ENCODE results near the gene DDR1.
"Not testable (repeated sequence)": the region's sequence is repeated elsewhere in the genome, so short reads cannot be mapped to it uniquely, and the experiment has no call there.

The DDR1 gene

DNA sequence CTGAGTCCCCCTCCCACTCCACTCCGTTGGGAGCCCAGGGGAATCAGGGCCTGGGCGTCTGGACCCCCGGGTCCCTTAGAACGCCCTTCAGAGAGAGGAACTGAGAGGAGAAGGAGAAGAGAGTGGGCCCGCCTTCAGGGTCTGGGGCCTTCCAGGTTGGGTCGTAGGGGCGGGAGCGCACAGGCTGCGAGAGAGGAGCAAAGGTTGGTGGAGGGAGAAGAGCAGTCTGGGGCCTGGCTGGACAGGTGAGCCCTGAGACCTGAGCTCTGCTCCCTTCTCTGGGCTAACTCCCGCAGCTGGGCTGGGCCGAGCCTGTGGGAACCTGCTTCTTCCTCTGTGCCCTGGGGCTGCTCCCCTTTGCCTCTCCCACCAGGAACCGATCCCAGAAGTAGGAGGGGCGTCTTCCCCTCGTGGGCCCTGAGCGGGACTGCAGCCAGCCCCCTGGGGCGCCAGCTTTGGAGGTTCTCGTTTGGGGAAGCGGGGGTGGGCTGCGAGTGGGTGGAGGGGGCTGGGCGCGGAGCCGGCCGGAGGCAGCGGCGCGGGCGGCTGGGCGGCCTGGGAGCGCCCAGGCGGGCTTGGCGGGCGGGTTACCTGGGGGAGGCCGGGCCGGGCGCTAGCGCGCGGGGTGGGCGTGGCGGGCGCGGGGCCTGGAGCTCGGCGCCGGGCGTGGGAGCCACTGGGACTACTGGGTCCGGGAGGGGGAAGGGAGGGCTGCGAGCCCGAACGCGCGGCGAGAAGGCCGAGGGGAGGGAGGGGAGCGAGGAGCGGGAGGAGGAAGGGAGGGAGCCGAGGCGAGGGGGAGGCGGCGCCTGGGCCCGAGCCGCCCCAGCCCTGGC, at the start of gene DDR1:
TSS of gene DDR1 (plus strand) at position 835 of the 836 bp plus-strand sequence. CDS start 4,211 bp downstream, outside the sequence.
- peak in 1 of 2 donors; percentile 36 for DNase-seq (ENCODE audit: low read depth in 2 of 2)

DNA sequence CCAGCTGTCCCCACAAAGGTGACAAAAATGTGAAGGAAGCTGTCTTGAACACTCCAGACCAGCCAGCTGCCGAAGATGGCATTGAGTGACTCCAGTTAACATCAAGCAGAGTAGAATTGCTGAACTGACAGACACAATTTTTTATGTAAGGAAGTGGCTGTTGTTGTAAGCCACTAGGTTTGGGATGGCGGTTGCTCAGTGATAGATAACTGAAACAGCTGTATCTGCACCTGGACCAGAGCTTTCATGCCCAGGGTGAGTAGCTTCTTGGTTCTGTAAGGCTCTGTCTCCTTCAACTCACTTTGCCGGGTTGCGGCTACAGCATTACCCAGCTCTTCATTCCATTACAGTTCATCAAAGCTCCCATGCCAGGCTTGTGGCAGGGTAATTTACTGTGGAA, 49.7 kb upstream of the DDR1 start:
- DNase-seq (ENCODE audit: low read depth in 2 of 2) = no peak

DNA sequence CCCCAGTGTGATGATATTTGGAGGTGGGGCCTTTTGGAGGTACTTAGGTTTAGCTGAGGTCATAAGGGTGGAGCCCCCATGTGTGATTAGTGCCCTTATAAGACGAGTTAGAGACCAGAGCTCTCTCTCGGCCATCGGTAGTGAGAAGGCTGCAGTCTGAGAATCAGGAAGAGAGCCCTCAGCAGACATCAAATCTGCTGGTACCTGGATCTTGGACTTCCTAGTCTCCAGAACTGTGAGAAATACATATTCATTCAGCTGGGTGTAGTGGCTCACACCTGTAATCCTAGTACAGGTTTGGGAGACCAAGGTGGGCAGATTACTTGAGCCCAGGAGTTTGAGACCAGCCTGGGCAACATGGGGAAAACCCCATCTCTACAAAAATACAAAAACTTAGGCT, 48.7 kb upstream of the DDR1 start:
- DNase-seq (ENCODE audit: low read depth in 2 of 2) = no peak

DNA sequence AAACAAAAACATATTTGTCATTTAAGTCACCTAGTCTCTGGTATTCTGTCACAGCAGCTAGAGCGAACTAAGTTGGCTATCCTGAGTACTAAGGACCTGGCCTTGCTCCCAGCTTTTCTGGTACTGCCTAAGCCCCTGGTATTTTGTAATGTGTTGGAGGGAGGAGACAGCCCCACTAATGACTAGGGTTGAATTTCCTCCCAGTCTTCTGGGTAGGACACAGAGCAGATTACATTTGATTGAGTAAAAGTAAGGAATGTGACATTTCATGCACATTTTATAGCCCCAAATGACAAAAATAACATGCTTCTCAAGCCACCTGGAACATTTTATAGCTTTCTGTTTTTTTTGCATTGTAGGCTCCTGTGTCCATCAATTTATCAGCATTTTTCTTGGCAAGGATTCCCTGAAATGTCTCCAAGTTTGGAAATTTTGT, 47.9 kb upstream of the DDR1 start:
- DNase-seq (ENCODE audit: low read depth in 2 of 2) = no peak

DNA sequence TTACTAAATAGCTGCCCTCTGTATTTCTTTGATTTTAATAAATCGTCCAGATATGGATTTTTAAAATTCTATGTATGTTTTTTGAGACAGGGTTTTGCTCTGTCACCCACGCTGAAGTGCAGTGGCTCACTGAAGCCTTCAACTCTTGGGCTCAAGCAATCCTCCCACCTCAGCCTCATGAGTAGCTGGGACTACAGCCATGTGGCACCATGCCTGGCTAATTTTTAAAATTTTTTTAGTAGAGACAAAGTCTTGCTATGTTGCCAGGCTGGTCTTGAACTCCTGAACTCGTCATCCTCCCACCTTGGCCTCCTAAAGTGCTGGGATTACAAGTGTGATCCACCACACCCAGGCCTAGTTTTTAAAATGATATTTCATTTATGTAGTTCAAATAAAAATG, 47.4 kb upstream of the DDR1 start:
- no peak for DNase-seq (ENCODE audit: low read depth in 2 of 2)

DNA sequence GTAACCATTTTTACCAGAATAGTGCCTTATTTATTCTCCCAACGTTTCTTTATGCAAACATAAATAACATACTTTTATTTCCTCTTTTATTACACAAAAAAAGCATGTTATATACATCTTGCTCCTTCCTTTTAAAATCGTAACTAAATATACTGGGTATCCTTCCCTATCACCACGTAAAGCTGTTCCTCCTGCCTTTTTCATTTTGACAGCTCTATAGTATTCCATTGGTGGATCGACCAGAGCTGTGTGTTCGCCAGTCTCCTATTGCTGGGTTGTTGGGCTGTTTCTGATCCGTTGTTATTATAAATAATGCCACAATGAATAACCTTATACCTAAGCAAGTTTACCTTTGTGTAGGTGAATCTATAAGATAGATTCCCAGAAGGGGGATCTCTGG, 46.9 kb upstream of the DDR1 start:
- no peak for DNase-seq (ENCODE audit: low read depth in 2 of 2)

DNA sequence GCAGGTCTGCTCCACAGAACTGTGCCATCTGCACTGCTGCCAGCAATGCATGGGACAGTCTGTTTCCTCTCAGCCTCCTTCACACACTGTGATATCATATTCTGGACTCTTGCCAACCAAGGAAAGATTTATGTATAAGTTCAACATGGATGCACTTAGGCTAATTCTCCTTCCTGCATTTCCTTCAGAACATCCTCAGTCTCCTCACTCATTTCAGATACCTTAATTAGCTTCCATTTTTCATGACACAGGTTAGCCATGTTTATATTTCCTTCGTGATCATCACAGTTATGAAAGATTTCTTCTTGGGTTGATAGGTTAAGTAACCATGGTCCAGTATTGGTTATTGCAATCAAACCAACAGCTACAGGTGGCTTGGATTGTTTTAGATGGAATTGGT, 46.4 kb upstream of the DDR1 start:
- DNase-seq (ENCODE audit: low read depth in 2 of 2) = no peak

DNA sequence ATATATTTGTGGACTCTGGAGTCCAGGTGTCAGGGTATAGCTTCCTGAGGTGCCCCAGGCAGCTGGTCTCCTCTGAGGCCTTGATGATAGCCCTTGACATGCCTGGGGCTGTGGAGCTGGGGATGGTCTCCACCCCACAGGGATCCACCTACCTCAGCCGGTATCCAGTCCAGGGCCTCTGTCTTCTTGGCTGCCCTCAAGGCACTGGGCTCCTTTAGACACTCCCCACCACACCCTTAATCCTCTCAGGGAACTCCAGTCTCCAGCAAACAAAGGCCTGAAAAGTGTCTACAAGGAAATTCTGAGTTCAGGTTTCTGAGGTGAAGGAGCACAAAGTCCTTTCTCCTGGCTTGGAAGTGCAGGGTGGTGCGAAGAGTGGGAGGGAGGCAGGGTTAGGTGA, 44.6 kb upstream of the DDR1 start:
- DNase-seq (ENCODE audit: low read depth in 2 of 2) = no peak

DNA sequence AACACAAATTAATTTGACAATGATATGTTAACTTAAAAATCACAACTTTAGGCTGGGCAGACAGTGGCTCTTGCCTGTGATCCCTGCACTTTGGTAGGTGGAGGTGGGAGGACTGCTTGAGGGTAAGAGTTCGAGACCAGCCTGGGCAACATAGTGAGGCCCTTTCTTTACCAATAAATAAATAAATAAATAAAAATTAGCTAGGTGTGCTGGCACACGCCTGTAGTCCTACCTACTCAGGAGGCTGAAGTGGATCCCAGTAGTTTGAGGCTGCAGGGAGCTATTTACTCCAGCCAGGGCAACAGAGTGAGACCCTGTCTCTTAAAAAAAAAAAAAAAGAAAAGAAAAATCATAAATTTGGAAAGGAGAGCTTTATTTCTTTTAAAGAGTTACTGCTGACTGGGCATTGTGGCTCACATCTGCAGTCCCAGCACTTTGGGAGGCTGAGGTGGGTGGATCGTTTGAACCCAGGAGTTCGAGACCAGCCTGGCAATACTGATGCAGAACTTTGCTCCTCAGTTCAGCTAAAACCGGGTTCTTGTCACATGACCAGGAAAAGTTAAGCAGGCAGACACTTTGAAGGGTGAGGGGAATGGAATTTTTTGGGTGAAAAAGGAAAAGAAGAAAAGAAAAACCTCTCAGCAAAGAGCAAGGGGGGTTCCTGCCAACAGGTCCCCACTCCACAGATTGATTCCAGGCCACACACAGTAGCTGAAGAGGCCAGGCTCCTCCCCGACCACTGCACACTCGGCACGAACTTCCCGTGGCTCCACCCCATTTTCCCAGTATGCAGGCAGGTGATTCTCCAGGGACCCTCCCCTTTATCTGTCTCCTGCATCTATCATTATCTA, 44.0 kb upstream of the DDR1 start:
- DNase-seq (ENCODE audit: low read depth in 2 of 2) = no peak

DNA sequence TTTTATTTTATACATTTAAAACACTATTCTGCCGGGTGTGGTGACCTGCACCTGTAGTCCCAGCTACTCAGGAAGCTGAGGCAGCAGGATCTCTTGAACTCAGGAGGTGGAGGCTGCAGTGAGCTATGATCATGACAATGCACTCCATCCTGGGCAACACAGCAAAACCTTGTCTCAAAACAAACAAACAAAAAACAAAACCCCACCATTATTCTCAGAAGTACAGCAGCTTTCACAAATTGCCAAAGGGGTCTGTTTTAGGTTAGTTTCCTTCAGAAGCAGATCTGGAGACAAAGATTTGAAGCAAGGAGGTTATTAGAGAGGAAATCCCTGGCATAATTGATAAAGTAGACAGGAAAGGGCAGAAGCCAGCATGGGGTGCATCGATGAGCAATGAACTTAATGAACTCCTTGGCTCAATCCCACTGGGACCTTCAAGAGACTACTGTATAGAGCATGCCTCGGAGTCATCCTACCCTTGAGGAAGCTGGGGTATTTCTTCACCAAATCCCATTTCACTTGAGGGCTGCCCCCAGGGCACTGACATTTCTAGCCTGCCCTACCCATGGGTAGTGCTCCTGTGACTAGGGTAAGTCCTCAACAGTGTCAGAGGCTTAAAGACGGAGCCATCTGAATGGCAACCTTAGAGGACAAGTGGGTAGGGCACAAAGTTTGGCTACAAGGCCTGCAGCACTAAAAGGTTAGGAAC, 43.2 kb upstream of the DDR1 start:
- DNase-seq (ENCODE audit: low read depth in 2 of 2) = no peak

DNA sequence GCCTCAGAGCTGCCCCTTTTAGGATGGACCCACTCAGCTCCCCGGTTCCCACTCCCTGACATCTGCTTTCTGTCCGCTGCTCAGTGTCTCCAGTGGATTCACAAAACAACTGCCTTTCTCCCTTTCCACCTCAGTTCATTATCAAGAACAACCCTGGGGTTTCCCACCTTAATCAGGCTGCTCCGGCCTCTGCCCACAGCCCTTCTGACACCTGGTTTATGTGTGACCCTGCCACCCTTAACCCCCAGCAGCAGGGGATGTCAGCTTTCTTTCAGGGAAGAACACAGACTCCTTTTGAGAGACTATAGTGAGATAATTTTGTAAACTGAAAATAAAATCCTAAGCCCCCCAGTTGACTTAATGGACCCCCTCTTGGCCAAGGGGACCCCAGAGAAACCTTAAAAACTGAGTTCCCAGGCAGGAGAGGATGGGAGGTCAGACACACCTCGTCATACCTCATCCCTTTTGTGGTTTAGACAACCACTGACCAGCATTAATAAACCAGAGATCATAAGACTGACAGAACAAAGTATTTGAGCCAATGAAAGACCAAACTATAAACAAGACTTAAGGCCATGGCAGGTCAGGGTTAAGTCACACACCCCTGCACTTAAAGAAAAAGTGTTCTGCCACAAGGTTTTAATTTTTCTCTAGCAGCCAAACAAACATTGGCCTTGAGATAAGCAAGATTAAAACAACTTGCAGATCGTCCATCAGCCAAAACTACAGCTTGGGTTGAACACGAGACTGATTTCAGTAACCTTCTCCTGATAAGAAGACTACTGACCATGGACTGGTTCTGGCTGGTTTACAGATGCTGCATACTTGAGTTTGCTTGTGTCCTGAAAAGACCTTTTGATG, 42.4 kb upstream of the DDR1 start:
- DNase-seq (ENCODE audit: low read depth in 2 of 2) = no peak

DNA sequence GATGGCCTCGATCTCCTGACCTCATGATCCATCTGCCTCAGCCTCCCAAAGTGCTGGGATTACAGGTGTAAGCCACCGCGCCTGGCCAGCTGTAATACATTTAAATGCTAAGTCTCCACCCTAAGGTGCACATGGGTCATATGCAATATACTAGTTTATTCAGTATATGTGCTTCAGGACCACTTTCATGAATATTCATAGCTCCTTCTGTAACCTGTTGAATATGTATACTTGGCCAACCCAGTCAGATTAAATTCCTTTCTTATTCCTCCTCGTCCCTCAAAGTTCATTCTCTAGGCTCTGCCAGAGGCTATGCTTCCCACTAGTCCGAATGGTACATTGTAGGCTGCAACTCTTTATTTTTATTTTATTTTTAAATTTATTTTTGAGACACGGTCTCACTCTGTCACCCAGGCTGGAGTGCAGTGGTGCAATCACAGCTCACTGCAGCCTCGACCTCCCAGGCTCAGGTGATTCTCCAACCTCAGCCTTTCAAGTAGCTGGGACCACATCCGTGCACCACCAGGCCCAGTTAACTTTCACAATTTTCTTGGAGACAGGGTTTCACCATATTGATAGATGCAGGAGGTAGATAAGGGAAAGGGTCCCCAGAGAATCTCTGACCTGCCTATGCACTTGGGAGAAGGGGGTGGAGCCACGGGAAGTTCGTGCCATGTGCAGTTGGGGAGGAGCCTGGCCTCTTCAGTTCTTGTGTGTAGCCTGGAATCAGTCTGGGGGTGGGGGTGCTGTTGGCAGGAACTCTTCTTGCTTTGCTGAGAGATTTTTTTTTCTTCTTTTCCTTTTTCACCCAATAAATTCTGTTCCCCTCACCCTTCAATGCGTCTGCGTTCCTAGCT, 41.3 kb upstream of the DDR1 start:
- DNase-seq (ENCODE audit: low read depth in 2 of 2) = no peak

DNA sequence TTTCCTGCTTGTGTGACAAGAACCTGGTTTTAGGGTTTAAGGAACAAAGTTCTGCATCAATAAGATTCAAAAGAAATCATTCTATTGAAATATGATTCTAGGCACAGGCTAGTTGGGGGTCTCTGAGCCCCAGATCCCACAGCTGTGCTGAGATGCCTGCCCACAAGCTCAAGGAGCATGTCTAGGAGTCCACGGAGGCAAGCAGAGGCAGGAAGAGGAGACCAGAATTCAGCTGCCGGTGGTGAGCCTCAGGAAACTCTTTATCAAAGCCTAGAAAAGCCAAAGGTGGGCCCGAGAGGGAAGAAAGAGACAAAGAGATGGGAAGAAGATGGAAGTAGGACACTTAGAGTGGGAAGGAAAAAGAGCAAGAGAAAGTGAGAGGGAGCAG, 40.7 kb upstream of the DDR1 start:
- DNase-seq (ENCODE audit: low read depth in 2 of 2) = no peak

DNA sequence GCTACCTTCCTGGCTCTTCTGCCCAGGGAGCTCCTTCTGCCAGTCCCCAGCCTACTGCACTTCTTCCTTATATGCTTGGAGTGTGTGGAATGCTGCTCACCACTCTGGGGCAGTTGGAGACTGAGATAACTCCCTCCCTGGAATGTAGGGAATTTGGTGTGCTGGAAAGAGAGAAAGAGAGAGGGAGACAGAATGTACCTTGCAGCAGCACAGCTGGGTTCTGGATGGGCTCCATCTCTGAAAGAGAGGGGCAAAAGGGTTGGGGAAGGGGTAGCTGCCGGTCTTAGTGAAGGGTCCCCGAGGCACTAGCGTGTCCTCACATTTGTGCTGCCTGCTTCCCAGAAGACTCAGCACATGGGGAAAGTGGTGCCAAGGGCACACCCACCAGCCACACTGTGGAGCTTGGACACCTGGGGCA, 40.2 kb upstream of the DDR1 start:
- DNase-seq (ENCODE audit: low read depth in 2 of 2) = no peak

DNA sequence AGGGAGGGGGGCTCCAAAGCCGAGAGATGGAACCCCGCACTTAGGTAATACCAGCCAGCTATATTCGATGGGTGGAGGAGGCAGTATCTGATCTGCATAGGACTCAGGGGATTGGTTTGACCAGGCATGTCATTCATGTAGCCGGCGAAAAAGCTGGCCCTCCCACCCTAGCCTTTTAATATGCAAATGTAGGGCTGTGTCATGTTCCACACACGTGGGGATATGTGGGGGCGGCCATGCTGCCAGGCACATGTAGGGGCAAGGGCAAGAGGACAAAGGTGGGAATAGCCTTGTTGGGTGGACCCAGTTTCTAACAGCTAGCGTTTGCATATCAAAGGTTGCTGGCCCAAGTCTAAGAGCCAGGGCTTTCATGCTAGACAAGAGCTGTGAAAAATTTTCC, 39.1 kb upstream of the DDR1 start:
- DNase-seq (ENCODE audit: low read depth in 2 of 2) = no peak

DNA sequence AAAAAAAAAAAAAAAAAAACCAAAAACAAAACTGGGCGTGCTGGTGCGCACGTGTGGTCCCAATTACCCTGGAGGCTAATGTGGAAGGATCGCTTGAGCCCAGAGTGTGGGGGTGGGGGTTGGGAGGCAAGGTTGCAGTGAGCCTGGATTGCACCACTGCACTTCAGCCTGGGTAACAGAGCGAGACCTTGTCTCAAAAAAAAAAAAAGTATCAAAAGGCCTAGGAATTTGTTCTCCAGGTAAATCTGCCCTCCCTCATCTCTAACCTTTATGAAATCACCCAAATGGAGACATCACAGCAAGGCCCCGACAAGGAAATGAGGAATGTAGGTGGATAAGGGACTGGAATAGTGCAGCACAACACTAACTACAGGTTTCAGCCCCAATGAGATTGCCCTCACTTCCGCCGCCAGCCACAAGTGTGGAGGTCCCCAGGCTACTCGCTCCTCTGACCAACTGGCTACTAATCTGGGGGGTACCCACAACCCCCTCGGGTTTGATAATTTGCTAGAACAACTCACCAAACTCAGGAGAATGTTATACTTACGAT, 36.8 kb upstream of the DDR1 start:
- no peak for DNase-seq (ENCODE audit: low read depth in 2 of 2)

DNA sequence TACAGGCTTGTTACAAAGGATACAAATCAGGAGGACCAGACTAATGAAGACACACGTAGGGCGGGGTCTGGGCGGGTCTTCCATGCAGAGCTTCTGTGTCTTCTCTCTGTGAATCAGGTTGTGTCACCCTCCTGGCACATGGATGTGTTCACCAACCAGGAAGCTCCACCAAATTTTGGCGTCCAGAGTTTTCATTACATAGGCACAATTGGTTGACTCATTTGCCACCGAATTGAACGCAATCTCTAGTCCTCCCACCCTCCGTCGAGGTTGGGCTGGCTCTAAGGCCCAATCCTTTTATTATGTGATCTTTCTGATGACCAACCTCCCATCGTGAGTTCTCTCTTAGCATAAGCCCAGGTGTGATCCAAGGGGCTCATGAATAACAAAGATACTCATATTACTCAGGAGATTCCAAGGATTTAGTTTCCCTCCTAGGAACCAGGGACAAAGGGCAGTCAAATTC, 36.3 kb upstream of the DDR1 start:
- DNase-seq (ENCODE audit: low read depth in 2 of 2) = no peak

DNA sequence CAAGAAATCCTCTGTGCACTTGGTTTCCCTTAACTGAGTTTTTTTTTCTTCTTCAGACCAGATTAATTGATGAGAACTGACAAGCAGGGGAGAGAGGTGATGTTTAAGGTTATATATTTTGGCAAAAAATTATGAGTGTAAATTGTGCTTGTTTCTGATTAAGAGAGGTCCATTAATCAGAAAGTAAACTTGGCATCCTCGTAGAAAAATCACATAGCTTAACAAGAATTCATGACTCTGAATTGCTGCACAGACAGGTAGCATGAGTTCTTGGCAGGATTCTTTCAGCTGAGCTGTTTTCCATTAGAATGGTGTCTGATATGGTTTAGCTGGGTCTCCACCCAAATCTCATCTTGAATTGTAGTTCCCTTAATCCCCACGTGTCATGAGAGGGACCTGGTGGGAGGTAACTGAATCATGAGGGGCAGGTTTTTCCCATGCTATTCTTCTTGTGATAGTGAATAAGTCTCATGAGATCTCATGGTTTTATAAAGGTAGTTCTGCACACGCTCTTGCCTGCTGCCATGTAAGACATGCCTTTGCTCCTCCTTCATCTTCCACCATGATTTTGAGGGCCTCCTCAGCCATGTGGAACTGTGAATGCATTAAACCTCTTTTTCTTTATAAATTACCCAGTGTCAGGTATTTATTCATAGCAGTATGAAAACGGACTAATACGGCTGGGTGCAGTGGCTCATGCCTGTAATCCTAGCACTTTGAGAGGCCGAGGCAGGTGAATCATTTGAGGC, 34.2 kb upstream of the DDR1 start:
- no peak for DNase-seq (ENCODE audit: low read depth in 2 of 2)

DNA sequence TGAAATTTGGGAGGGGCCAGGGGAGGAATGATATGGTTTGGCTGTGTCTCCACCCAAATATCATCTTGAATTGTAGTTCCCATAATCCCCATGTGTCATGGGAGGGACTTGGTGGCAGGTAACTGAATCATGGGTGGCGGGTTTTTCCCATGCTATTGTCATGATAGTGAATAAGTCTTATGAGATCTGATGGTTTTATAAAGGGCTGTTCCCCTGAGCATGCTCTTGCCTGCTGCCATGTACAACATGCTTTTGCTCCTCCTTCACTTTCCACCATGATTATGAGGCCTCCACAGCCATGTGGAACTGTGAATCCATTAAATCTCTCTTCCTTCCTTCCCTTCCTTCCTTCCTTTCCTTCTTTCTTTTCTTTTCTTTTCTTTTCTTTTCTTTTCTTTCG, 31.9 kb upstream of the DDR1 start:
- DNase-seq (ENCODE audit: low read depth in 2 of 2) = not testable (repeated sequence)

Measured in activated CD4-positive, alpha-beta T cell treated with anti-CD3 and anti-CD28 coated beads for 24 hours (primary cell).